GM12878 (cell line): ENCODE results near the gene LRRC8A. TPM values are rescaled to one million over a fixed set of nuclear protein-coding genes. Genes with fewer than 3 reads are reported as not detected.

ENCODE experiments used
- BMI1 ChIP-seq: fragments of 450-650 bp; IDR thresholded peaks from 2 replicates; pipeline ENCODE4 v1.6.1; 2016; ENCODE audit warnings: mild to moderate bottlenecking, moderate library complexity, borderline replicate concordance
- CREB1 ChIP-seq: IDR thresholded peaks from 2 replicates; pipeline ENCODE4 v1.6.1; 2012; ENCODE audit warnings: low read depth, mild to moderate bottlenecking, inconsistent platforms
- DPF2 ChIP-seq: fragments of 450-650 bp; IDR thresholded peaks from 2 replicates; pipeline ENCODE4 v1.6.1; 2017; ENCODE audit warnings: mild to moderate bottlenecking
- EED ChIP-seq: sonication (generic); IDR thresholded peaks from 2 replicates; pipeline ENCODE4 v1.6.1; 2016; ENCODE audit warnings: antibody characterized with exemption, low read depth
- FOXK2 ChIP-seq: fragments of 450-650 bp; IDR thresholded peaks from 2 replicates; pipeline ENCODE4 v1.6.1; 2017; ENCODE audit warnings: mild to moderate bottlenecking, moderate library complexity
- MEF2B ChIP-seq: fragments of 450-650 bp; IDR thresholded peaks from 2 replicates; pipeline ENCODE4 v1.6.1; 2018; ENCODE audit warnings: mild to moderate bottlenecking, moderate library complexity; ENCODE audit not compliant: partially characterized antibody, poor library complexity, severe bottlenecking
- MYC ChIP-seq: IDR thresholded peaks from 2 replicates; pipeline ENCODE4 v1.6.1; 2011; ENCODE audit warnings: mild to moderate bottlenecking, low read length, moderate library complexity, inconsistent platforms; ENCODE audit not compliant: insufficient read depth, insufficient replicate concordance, insufficient read length, severe bottlenecking
- NBN ChIP-seq: fragments of 450-650 bp; IDR thresholded peaks from 2 replicates; pipeline ENCODE4 v1.6.1; 2016
- POLR2A ChIP-seq: IDR thresholded peaks from 2 replicates; pipeline ENCODE4 v1.6.1; 2011; ENCODE audit warnings: low read depth, mild to moderate bottlenecking, low read length
- POLR2AphosphoS5 ChIP-seq: IDR thresholded peaks from 2 replicates; pipeline ENCODE4 v1.6.1; 2011; ENCODE audit warnings: mild to moderate bottlenecking, low read length, inconsistent platforms
- TAF1 ChIP-seq: IDR thresholded peaks from 2 replicates; pipeline ENCODE4 v1.6.1; 2011; ENCODE audit warnings: mild to moderate bottlenecking, low read depth, low read length, borderline replicate concordance
- TCF12 ChIP-seq: IDR thresholded peaks from 2 replicates; pipeline ENCODE4 v1.6.1; 2011; ENCODE audit warnings: low read depth, mild to moderate bottlenecking, low read length
- YY1 ChIP-seq: IDR thresholded peaks from 2 replicates; pipeline ENCODE4 v1.6.1; 2011; ENCODE audit warnings: low read depth, mild to moderate bottlenecking, low read length
- ZNF622 ChIP-seq: fragments of 450-650 bp; IDR thresholded peaks from 2 replicates; pipeline ENCODE4 v1.6.1; 2017; ENCODE audit warnings: mild to moderate bottlenecking, inconsistent platforms
- polyA plus RNA-seq, 11 experiments: library from polyadenylated mRNA; depleted of rRNA in 4 of 11; unstranded in 6 of 11; stranded (reverse) in 5 of 11; fragments of >200 nt; fragmentation: Nextera tagmentation in 4 of 11; fragmentation: Illumina TruSeq in 1 of 11; extraction: Ambion mirVana in 4 of 11; extraction: Trizol in 1 of 11; gene quantifications; 1 replicate in 1 of 11; 2 replicates in 10 of 11; pipeline versions ENCODE4 v1.2.1 to v1.2.3, GENCODE V29; 2011 to 2016; ENCODE audit warnings: inconsistent platforms in 2 of 11, missing spikeins in 2 of 11, low read depth in 1 of 11
- total RNA-seq, 4 experiments: library from RNA; depleted of rRNA in 3 of 4; stranded (reverse); fragments of >200 nt in 3 of 4; fragmentation: Illumina TruSeq in 1 of 4; extraction: Trizol in 1 of 4; gene quantifications; 2 replicates each; pipeline versions ENCODE4 v1.2.1 to v1.2.3, GENCODE V29; 2013 to 2021
- TF ChIP-seq, protein P1 (sequence below): IDR thresholded peaks from 2 replicates; pipeline ENCODE4 v1.6.1; 2012; ENCODE audit warnings: low read depth, low read length, improper control_type of control experiment
- TF ChIP-seq, protein P2 (sequence below): fragments of 450-650 bp; IDR thresholded peaks from 2 replicates; pipeline ENCODE4 v1.6.1; 2016; ENCODE audit warnings: mild to moderate bottlenecking
- TF ChIP-seq, protein P3 (sequence below): IDR thresholded peaks from 2 replicates; pipeline ENCODE4 v1.6.1; 2012; ENCODE audit warnings: low read depth, low read length, improper control_type of control experiment
- TF ChIP-seq, protein P4 (sequence below): fragments of 450-650 bp; IDR thresholded peaks from 2 replicates; pipeline ENCODE4 v1.6.1; 2017; ENCODE audit warnings: mild to moderate bottlenecking, low read depth, inconsistent platforms; ENCODE audit not compliant: poor library complexity, severe bottlenecking
- TF ChIP-seq, protein P5 (sequence below): fragments of 450-650 bp; IDR thresholded peaks from 2 replicates; pipeline ENCODE4 v1.6.1; 2017; ENCODE audit warnings: mild to moderate bottlenecking, moderate library complexity
- TF ChIP-seq, protein P6 (sequence below): fragments of 450-650 bp; IDR thresholded peaks from 2 replicates; pipeline ENCODE4 v1.6.1; 2016; ENCODE audit warnings: mild to moderate bottlenecking

LRRC8A gene
- total and polyA plus RNA-seq, 10 of the 15 experiments (the other 5 are each of a cell fraction or from before 2014, with no cell fraction given): 1.6 to 15.9 (median 9.7) TPM

DNA sequence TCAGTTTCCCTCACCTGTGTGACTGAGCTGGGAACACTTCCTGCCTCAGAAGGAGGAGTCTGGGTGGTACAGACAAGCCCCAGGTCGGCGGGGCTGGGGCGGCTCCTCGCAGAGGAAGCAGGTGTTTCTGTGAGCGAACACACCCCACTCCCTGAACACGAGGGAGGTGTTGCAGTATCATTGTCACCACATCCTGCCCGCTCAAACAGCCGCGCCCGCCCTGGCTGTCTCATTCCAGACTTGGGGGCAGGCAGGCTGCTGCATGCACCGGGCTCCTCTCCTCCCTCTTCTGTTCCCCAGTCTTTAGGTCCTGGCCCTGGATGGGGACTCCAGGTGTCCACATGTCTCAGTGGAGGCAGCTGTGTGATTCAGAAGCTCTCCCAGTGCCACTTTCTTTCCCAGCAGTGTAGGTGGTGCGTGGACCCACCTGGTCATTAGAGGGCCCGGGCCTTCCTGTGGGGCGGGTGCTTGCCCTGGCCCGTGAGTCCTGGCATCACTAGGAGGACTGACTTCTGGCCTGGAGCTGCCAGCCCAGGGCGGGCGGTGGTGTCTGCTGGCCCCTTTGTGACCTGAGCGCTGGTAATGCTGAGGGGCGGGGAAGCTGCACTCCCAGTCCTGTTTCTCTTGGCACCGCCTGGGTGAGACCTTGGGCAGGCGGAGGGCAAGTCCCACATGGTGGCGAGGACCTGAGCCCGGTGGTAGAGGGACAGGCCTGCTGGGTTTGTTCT, 20.6 kb downstream of the LRRC8A start (continued):
- TF ChIP-seq, protein P1, sequence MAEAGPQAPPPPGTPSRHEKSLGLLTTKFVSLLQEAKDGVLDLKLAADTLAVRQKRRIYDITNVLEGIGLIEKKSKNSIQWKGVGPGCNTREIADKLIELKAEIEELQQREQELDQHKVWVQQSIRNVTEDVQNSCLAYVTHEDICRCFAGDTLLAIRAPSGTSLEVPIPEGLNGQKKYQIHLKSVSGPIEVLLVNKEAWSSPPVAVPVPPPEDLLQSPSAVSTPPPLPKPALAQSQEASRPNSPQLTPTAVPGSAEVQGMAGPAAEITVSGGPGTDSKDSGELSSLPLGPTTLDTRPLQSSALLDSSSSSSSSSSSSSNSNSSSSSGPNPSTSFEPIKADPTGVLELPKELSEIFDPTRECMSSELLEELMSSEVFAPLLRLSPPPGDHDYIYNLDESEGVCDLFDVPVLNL: no peak
- TF ChIP-seq, protein P2, sequence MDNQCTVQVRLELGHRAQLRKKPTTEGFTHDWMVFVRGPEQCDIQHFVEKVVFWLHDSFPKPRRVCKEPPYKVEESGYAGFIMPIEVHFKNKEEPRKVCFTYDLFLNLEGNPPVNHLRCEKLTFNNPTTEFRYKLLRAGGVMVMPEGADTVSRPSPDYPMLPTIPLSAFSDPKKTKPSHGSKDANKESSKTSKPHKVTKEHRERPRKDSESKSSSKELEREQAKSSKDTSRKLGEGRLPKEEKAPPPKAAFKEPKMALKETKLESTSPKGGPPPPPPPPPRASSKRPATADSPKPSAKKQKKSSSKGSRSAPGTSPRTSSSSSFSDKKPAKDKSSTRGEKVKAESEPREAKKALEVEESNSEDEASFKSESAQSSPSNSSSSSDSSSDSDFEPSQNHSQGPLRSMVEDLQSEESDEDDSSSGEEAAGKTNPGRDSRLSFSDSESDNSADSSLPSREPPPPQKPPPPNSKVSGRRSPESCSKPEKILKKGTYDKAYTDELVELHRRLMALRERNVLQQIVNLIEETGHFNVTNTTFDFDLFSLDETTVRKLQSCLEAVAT: peak; percentile 47; the same call in 1 of the 2 replicates
- TF ChIP-seq, protein P3, sequence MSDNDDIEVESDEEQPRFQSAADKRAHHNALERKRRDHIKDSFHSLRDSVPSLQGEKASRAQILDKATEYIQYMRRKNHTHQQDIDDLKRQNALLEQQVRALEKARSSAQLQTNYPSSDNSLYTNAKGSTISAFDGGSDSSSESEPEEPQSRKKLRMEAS: peak; percentile 84
- peak; percentile 41; the same call in 1 of the 2 replicates for TF ChIP-seq POLR2AphosphoS5
- peak; percentile 66; the same call in 1 of the 2 replicates for TF ChIP-seq DPF2
- TF ChIP-seq BMI1: no peak
- no peak for TF ChIP-seq MEF2B
- TF ChIP-seq TAF1: peak; percentile 32; the same call in 1 of the 2 replicates
- TF ChIP-seq, protein P4, sequence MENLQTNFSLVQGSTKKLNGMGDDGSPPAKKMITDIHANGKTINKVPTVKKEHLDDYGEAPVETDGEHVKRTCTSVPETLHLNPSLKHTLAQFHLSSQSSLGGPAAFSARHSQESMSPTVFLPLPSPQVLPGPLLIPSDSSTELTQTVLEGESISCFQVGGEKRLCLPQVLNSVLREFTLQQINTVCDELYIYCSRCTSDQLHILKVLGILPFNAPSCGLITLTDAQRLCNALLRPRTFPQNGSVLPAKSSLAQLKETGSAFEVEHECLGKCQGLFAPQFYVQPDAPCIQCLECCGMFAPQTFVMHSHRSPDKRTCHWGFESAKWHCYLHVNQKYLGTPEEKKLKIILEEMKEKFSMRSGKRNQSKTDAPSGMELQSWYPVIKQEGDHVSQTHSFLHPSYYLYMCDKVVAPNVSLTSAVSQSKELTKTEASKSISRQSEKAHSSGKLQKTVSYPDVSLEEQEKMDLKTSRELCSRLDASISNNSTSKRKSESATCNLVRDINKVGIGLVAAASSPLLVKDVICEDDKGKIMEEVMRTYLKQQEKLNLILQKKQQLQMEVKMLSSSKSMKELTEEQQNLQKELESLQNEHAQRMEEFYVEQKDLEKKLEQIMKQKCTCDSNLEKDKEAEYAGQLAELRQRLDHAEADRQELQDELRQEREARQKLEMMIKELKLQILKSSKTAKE: no peak
- no peak for TF ChIP-seq ZNF622
- TF ChIP-seq, protein P5, sequence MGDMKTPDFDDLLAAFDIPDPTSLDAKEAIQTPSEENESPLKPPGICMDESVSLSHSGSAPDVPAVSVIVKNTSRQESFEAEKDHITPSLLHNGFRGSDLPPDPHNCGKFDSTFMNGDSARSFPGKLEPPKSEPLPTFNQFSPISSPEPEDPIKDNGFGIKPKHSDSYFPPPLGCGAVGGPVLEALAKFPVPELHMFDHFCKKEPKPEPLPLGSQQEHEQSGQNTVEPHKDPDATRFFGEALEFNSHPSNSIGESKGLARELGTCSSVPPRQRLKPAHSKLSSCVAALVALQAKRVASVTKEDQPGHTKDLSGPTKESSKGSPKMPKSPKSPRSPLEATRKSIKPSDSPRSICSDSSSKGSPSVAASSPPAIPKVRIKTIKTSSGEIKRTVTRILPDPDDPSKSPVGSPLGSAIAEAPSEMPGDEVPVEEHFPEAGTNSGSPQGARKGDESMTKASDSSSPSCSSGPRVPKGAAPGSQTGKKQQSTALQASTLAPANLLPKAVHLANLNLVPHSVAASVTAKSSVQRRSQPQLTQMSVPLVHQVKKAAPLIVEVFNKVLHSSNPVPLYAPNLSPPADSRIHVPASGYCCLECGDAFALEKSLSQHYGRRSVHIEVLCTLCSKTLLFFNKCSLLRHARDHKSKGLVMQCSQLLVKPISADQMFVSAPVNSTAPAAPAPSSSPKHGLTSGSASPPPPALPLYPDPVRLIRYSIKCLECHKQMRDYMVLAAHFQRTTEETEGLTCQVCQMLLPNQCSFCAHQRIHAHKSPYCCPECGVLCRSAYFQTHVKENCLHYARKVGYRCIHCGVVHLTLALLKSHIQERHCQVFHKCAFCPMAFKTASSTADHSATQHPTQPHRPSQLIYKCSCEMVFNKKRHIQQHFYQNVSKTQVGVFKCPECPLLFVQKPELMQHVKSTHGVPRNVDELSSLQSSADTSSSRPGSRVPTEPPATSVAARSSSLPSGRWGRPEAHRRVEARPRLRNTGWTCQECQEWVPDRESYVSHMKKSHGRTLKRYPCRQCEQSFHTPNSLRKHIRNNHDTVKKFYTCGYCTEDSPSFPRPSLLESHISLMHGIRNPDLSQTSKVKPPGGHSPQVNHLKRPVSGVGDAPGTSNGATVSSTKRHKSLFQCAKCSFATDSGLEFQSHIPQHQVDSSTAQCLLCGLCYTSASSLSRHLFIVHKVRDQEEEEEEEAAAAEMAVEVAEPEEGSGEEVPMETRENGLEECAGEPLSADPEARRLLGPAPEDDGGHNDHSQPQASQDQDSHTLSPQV: no peak
- 0 out of 2 replicates have a peak, but pooled peaks have one; percentile 29 for TF ChIP-seq NBN
- TF ChIP-seq TCF12: peak; percentile 90
- TF ChIP-seq FOXK2: peak; percentile 54; the same call in 1 of the 2 replicates
- TF ChIP-seq CREB1: no peak; the same call in 1 of the 2 replicates
- TF ChIP-seq, protein P6, sequence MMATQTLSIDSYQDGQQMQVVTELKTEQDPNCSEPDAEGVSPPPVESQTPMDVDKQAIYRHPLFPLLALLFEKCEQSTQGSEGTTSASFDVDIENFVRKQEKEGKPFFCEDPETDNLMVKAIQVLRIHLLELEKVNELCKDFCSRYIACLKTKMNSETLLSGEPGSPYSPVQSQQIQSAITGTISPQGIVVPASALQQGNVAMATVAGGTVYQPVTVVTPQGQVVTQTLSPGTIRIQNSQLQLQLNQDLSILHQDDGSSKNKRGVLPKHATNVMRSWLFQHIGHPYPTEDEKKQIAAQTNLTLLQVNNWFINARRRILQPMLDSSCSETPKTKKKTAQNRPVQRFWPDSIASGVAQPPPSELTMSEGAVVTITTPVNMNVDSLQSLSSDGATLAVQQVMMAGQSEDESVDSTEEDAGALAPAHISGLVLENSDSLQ: no peak; the same call in 1 of the 2 replicates
- no peak for TF ChIP-seq MYC
- TF ChIP-seq EED: 0 out of 2 replicates have a peak, but pooled peaks have one; percentile 29
- peak; percentile 86 for TF ChIP-seq POLR2A
- 0 out of 2 replicates have a peak, but pooled peaks have one; percentile 12 for TF ChIP-seq YY1
